Measurements from ENCODE around the gene ABCA8.
"Not testable (repeated sequence)": the region's sequence is repeated elsewhere in the genome, so short reads cannot be mapped to it uniquely, and the experiment has no call there.

Gene ABCA8, protein sequence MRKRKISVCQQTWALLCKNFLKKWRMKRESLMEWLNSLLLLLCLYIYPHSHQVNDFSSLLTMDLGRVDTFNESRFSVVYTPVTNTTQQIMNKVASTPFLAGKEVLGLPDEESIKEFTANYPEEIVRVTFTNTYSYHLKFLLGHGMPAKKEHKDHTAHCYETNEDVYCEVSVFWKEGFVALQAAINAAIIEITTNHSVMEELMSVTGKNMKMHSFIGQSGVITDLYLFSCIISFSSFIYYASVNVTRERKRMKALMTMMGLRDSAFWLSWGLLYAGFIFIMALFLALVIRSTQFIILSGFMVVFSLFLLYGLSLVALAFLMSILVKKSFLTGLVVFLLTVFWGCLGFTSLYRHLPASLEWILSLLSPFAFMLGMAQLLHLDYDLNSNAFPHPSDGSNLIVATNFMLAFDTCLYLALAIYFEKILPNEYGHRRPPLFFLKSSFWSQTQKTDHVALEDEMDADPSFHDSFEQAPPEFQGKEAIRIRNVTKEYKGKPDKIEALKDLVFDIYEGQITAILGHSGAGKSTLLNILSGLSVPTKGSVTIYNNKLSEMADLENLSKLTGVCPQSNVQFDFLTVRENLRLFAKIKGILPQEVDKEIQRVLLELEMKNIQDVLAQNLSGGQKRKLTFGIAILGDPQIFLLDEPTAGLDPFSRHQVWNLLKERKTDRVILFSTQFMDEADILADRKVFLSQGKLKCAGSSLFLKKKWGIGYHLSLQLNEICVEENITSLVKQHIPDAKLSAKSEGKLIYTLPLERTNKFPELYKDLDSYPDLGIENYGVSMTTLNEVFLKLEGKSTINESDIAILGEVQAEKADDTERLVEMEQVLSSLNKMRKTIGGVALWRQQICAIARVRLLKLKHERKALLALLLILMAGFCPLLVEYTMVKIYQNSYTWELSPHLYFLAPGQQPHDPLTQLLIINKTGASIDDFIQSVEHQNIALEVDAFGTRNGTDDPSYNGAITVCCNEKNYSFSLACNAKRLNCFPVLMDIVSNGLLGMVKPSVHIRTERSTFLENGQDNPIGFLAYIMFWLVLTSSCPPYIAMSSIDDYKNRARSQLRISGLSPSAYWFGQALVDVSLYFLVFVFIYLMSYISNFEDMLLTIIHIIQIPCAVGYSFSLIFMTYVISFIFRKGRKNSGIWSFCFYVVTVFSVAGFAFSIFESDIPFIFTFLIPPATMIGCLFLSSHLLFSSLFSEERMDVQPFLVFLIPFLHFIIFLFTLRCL (N-terminal part only)

DNA sequence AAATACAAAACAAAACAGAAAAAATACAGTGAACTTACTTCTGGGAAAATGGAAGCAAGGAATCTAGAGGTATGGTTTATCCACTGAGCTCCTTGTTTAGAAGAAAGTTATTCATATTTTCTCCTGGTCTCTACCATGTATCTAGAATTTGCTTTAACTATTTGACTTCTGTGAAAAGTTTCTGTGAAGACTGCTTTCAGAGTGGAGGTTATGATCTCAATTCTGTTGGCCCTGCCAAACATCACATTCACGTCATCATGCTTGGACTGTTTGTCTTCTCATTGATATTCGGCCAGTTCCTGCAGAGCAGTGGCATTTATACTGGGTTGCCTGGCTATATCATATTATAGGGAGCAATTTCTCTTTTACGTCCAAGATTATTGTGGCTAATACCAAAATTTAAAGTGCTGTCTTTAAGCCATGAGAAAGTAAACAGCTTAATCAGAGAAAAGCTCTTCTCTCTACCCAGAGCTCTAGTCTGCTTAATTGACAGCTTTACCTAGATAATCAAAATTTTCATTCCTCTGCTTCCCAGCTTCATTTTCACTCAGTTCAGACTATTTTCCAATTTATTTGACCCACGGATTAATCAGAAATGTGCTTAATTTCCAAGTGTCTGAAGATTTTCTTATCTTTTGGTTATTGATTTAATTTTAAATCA is at the start of gene ABCA8:
Gene ABCA8, minus strand, starts transcription at position 212 of the 661 bp plus-strand sequence. CDS start 13,358 bp downstream, outside the sequence.
- Histone ChIP-seq H3K27me3 (ENCODE audit: control insufficient read depth, insufficient read depth, low read length) (no peaks in the 10 kb centered on the region), H3K4me1 (ENCODE audit: control insufficient read depth, insufficient read depth, low read length) (no peaks in the 10 kb centered on the region), H3K9ac (ENCODE audit: low read length) (no peak within 1 kb of the TSS), H3K4me3 (ENCODE audit: low read length) (peak within 1 kb of the TSS; percentile 41), H3K27ac (ENCODE audit: low read depth, low read length) (no peak within 1 kb of the TSS), H3K36me3 (ENCODE audit: control insufficient read depth, insufficient read depth, low read length) (no peaks in the 10 kb centered on the region)

DNA sequence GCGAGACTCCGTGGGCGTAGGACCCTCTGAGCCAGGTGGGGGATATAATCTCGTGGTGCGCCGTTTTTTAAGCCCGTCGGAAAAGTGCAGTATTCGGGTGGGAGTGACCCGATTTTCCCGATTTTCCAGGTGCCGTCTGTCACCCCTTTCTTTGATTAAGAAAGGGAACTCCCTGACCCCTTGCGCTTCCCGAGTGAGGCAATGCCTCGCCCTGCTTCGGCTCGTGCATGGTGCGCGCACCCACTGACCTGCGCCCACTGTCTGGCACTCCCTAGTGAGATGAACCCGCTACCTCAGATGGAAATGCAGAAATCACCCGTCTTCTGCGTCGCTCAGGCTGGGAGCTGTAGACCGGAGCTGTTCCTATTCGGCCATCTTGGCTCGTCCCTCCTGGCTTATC is 49.6 kb upstream of the ABCA8 start:
- not testable (repeated sequence) for H3K4me3 ChIP-seq (ENCODE audit: low read length); H3K36me3 ChIP-seq (ENCODE audit: control insufficient read depth, insufficient read depth, low read length); H3K27me3 ChIP-seq (ENCODE audit: control insufficient read depth, insufficient read depth, low read length); H3K4me1 ChIP-seq (ENCODE audit: control insufficient read depth, insufficient read depth, low read length); H3K27ac ChIP-seq (ENCODE audit: low read depth, low read length); H3K9ac ChIP-seq (ENCODE audit: low read length)

DNA sequence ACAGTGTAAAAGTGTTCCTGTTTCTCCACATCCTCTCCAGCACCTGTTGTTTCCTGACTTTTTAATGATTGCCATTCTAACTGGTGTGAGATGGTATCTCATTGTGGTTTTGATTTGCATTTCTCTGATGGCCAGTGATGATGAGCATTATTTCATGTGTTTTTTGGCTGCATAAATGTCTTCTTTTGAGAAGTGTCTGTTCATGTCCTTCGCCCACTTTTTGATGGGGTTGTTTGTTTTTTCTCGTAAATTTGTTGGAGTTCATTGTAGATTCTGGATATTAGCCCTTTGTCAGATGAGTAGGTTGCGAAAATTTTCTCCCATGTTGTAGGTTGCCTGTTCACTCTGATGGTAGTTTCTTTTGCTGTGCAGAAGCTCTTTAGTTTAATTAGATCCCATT is 44.6 kb upstream of the ABCA8 start:
- H3K4me3 ChIP-seq (ENCODE audit: low read length); H3K27ac ChIP-seq (ENCODE audit: low read depth, low read length); H3K36me3 ChIP-seq (ENCODE audit: control insufficient read depth, insufficient read depth, low read length); H3K9ac ChIP-seq (ENCODE audit: low read length); H3K4me1 ChIP-seq (ENCODE audit: control insufficient read depth, insufficient read depth, low read length); H3K27me3 ChIP-seq (ENCODE audit: control insufficient read depth, insufficient read depth, low read length): not testable (repeated sequence)

DNA sequence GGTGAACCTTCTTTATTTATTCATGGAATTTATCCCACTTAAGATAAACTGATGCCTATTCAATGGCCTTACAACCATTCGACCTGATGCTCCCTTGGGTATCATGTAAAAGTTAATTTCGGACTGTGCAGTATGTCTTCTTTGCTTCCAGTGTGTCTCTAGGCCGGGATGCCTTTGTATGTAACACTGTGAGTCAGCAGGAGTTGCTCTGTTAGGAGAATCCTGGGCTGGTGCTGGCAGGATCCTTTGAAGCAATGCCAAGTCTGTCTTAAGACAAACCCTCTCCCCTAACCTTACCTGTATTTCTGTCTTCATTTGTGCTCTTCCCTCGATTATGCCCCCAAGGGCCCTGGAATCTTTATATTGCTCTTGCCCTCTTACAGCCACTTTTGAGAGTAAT is 37.9 kb upstream of the ABCA8 start:
- no peaks in the 10 kb centered on the region for H3K36me3 ChIP-seq (ENCODE audit: control insufficient read depth, insufficient read depth, low read length)
- no peak overlapping the region for H3K9ac ChIP-seq (ENCODE audit: low read length)
- no peaks in the 10 kb centered on the region for H3K4me1 ChIP-seq (ENCODE audit: control insufficient read depth, insufficient read depth, low read length)
- H3K27me3 ChIP-seq (ENCODE audit: control insufficient read depth, insufficient read depth, low read length) = no peaks in the 10 kb centered on the region
- H3K27ac ChIP-seq (ENCODE audit: low read depth, low read length) = no peak overlapping the region
- no peak overlapping the region for H3K4me3 ChIP-seq (ENCODE audit: low read length)

DNA sequence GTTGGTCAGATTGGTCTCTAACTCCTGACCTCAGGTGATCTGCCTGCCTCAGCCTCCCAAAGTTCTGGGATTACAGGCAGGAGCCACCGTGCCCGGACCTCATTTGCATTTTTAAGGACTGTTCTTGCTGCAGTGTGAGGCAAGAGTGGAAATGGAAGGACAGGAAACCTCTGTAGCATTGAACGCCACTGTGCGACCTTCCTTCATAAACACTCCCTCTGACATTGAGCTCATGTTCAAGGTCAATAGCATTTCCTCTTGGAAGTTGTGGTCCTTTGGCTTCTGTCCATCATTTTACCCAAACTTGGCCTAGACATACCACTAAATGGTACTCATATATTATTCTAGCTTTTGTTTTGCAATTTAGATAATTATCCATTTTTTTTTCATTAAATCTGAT is 32.8 kb upstream of the ABCA8 start:
- Histone ChIP-seq H3K27me3 (ENCODE audit: control insufficient read depth, insufficient read depth, low read length) (no peaks in the 10 kb centered on the region), H3K27ac (ENCODE audit: low read depth, low read length) (no peak overlapping the region), H3K36me3 (ENCODE audit: control insufficient read depth, insufficient read depth, low read length) (no peaks in the 10 kb centered on the region), H3K4me1 (ENCODE audit: control insufficient read depth, insufficient read depth, low read length) (no peaks in the 10 kb centered on the region), H3K4me3 (ENCODE audit: low read length) (no peak overlapping the region), H3K9ac (ENCODE audit: low read length) (no peak overlapping the region)

DNA sequence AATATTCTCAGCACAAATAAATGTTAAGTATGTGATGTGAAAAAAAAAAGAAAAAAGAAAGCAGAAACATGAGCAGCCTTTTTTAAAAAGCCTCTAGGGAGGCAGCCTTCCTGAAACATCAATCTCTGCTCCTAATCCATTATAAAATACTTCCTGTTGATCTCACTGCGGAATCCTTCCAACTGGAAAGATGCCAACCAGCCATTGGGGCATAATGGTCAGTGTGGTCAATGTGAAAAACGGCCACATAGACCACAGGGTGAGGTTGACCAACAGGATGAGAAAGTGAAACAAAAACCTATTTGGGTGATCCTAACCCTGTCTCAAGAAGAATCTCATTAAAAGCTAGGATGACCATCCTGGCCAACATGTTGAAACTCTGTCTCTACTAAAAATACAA is 26.1 kb upstream of the ABCA8 start:
- Histone ChIP-seq H3K4me1 (ENCODE audit: control insufficient read depth, insufficient read depth, low read length) (no peaks in the 10 kb centered on the region), H3K9ac (ENCODE audit: low read length) (no peak overlapping the region), H3K4me3 (ENCODE audit: low read length) (no peak overlapping the region), H3K27ac (ENCODE audit: low read depth, low read length) (no peak overlapping the region), H3K36me3 (ENCODE audit: control insufficient read depth, insufficient read depth, low read length) (no peaks in the 10 kb centered on the region), H3K27me3 (ENCODE audit: control insufficient read depth, insufficient read depth, low read length) (no peaks in the 10 kb centered on the region)

DNA sequence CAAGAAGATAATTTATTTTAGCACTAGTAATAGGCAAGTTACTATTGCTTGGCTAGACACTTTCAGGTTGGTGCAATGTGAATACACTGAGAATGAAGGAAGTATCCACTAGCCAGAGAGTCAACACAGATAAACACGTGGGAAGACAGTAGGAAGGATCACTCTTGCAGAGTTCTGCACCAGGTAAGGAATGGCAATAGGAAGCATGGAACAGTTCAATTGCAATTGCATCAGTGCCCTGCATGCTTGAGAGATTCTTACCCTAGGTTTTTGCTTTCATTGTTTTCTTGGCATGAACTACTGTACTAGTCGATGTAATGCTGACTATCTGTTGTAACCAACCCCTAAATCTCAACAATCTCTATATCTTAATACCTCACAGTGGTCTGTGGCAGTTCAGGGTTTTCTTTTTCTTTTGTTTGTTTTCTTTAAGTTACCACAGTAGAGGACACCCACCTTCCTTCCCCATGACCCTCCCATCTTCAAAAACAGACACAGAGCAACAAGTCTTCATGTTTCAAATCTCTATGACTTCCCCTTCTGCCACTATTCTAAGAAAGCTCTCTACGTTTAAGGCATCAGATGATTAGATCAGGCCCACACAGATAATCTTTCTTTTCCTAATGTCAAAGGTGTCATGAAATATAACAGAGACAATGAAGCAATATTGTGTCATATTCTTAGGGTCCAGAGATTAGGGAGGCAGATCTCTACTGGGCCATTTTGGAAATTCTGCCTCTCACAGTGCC is 18.1 kb upstream of the ABCA8 start:
- Histone ChIP-seq H3K4me1 (ENCODE audit: control insufficient read depth, insufficient read depth, low read length) (no peaks in the 10 kb centered on the region), H3K9ac (ENCODE audit: low read length) (no peak overlapping the region), H3K27ac (ENCODE audit: low read depth, low read length) (no peak overlapping the region), H3K36me3 (ENCODE audit: control insufficient read depth, insufficient read depth, low read length) (no peaks in the 10 kb centered on the region), H3K27me3 (ENCODE audit: control insufficient read depth, insufficient read depth, low read length) (no peaks in the 10 kb centered on the region), H3K4me3 (ENCODE audit: low read length) (no peak overlapping the region)

DNA sequence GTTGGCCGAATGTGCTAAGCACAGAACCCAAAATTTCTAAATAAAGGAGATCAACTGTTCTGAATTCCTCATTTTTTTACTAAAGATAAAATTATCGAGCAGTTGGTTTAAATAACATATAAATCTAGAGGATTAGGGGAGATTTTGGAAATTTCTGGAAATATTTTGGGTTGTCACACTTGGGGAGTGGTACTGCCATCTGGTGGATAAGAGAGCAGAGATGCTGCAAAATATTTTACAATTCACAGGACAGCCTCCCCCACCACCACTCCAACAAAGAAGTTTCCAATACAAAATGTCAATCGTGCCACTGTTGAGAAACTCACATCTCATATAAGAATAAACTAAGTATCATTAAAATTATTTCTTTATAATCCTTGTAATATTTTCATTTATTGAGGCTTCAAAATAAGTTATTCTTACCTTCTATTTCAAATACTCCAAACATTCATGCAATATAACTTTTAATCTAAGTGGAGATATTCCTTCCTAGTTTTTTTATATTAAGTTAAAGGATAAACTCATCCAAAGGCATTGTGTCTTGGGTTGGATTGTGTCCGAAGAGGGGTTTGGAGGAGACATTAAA is 17.0 kb upstream of the ABCA8 start:
- no peaks in the 10 kb centered on the region for H3K36me3 ChIP-seq (ENCODE audit: control insufficient read depth, insufficient read depth, low read length)
- no peaks in the 10 kb centered on the region for H3K4me1 ChIP-seq (ENCODE audit: control insufficient read depth, insufficient read depth, low read length)
- no peak overlapping the region for H3K9ac ChIP-seq (ENCODE audit: low read length)
- no peak overlapping the region for H3K4me3 ChIP-seq (ENCODE audit: low read length)
- no peaks in the 10 kb centered on the region for H3K27me3 ChIP-seq (ENCODE audit: control insufficient read depth, insufficient read depth, low read length)
- H3K27ac ChIP-seq (ENCODE audit: low read depth, low read length) = no peak overlapping the region

DNA sequence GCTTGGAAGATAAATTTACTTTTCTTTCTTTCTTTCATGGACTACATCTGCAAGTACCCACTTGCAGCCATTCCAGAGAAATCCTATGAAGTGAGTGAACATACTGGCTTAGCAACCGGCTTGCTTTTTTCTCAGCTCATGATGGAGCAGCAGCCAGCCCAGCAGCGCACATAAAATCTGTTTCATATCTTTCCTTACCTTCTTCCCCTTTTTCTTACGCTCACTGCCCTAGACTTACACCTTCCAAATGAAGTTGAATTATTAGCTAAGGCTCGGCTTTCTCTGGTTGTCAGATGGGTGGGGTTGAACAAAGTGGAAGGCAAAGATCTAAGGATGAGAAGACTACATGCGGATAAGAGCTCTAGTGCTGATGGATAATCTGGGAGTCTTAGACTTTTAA is 13.9 kb upstream of the ABCA8 start:
- Histone ChIP-seq H3K4me1 (ENCODE audit: control insufficient read depth, insufficient read depth, low read length) (no peaks in the 10 kb centered on the region), H3K27ac (ENCODE audit: low read depth, low read length) (no peak overlapping the region), H3K36me3 (ENCODE audit: control insufficient read depth, insufficient read depth, low read length) (no peaks in the 10 kb centered on the region), H3K9ac (ENCODE audit: low read length) (no peak overlapping the region), H3K4me3 (ENCODE audit: low read length) (no peak overlapping the region), H3K27me3 (ENCODE audit: control insufficient read depth, insufficient read depth, low read length) (no peaks in the 10 kb centered on the region)

DNA sequence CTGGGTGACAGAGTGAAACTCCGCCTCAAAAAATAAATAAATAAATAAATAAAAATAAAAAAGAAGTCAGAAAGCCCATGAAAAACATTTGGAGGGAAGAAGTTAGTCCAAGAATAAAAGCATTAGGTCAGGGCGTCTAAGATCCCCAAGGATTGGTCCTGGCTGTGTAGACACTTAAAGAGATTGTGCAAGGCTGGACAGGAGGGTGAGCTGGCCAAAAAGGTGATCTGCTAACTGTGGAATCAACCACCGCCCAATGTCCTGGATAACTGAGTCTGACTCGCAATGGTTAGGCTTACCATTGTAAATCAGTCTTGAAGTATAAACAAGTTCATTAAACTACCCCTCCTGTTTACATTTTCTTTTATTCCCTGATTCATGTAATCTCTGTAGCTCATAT is 8.8 kb upstream of the ABCA8 start:
- H3K9ac ChIP-seq (ENCODE audit: low read length) = no peak overlapping the region
- no peak overlapping the region for H3K4me3 ChIP-seq (ENCODE audit: low read length)
- no peaks in the 10 kb centered on the region for H3K36me3 ChIP-seq (ENCODE audit: control insufficient read depth, insufficient read depth, low read length)
- H3K27me3 ChIP-seq (ENCODE audit: control insufficient read depth, insufficient read depth, low read length) = no peaks in the 10 kb centered on the region
- no peak overlapping the region for H3K27ac ChIP-seq (ENCODE audit: low read depth, low read length)
- no peaks in the 10 kb centered on the region for H3K4me1 ChIP-seq (ENCODE audit: control insufficient read depth, insufficient read depth, low read length)

DNA sequence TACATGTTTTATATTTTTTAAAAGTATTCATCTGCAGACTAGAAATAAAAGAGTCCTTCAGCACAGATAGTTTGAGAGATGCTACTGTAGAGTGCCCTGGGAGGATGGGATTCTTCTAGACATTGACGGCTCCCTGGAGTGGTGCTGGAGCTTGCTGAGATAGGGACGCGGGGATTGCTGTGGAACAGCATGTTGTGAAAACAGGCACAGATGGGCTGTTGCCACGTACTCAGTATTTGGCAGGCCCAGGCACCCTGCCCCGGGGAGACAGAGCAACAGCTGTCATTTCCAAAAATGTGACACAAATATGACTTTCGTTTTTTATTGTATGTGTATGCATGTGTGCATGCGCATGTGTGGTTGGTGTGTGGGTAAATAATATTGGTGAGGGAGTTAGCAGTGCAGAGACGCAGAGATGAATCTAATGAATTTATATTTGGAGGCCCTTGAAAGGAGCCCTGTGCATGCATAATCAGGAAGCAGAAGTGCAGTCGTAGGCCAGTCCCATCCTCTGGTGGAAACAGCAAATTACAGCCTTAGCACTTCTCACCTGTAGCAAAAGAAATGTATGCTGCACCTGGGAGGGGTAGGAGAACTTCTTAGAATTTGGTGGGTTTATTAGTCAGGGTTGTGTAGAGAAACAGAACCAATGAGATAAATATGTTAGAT is 6.2 kb upstream of the ABCA8 start:
- no peaks in the 10 kb centered on the region for H3K4me1 ChIP-seq (ENCODE audit: control insufficient read depth, insufficient read depth, low read length)
- H3K4me3 ChIP-seq (ENCODE audit: low read length) = no peak overlapping the region
- H3K27ac ChIP-seq (ENCODE audit: low read depth, low read length) = no peak overlapping the region
- no peaks in the 10 kb centered on the region for H3K36me3 ChIP-seq (ENCODE audit: control insufficient read depth, insufficient read depth, low read length)
- H3K9ac ChIP-seq (ENCODE audit: low read length) = no peak overlapping the region
- no peaks in the 10 kb centered on the region for H3K27me3 ChIP-seq (ENCODE audit: control insufficient read depth, insufficient read depth, low read length)

Data from rectal smooth muscle tissue (tissue), 1 donor.